MCF 10A (cell line): ENCODE data around the gene BCAS1. TPM values are rescaled to one million over a fixed set of nuclear protein-coding genes. Genes with fewer than 3 reads are reported as not detected.

Experiments used
- BruUV-seq: library from RNA; stranded (reverse); fragments of 400-500 nt; replicated peaks from 2 replicates; lab custom pipeline; 2021; lab: Mats Ljungman, UMichigan
- CTCF ChIA-PET: fragments of 300-600 bp; sonication (Branson Sonifier 250); formaldehyde crosslinking; extraction: SDS; loops from one replicate; lab custom pipeline; 2021; ENCODE audit warnings: antibody characterized with exemption, inconsistent platforms; lab: Yijun Ruan, JAX
- POLR2A ChIA-PET: fragments of 300-600, 350-650 bp; sonication (Branson Sonifier 250); formaldehyde crosslinking; extraction: SDS; loops from one replicate; lab custom pipeline; 2020; ENCODE audit warnings: antibody characterized with exemption, inconsistent platforms; lab: Yijun Ruan, JAX
- DNase-seq: peaks from one replicate; pipeline ENCODE4 v3.0.0-alpha.2; 2018; ENCODE audit not compliant: unreplicated experiment
- H3K27ac Mint-ChIP-seq: one replicate; pipeline ENCODE4 v1.8.0; 2022; ENCODE audit warnings: mild to moderate bottlenecking, low read depth, mixed read lengths; ENCODE audit not compliant: unreplicated experiment
- H3K27me3 Mint-ChIP-seq: one replicate; pipeline ENCODE4 v1.8.0; 2022; ENCODE audit warnings: mixed read lengths; ENCODE audit not compliant: insufficient read depth, unreplicated experiment
- H3K36me3 Mint-ChIP-seq: one replicate; pipeline ENCODE4 v1.8.0; 2022; ENCODE audit warnings: mild to moderate bottlenecking, moderate library complexity, mixed read lengths; ENCODE audit not compliant: insufficient read depth, unreplicated experiment
- H3K4me1 Mint-ChIP-seq: one replicate; pipeline ENCODE4 v1.8.0; 2022; ENCODE audit warnings: mixed read lengths; ENCODE audit not compliant: insufficient read depth, unreplicated experiment
- H3K4me3 Mint-ChIP-seq: one replicate; pipeline ENCODE4 v1.8.0; 2022; ENCODE audit warnings: mild to moderate bottlenecking, moderate library complexity, mixed read lengths; ENCODE audit not compliant: unreplicated experiment
- H3K9me3 Mint-ChIP-seq: one replicate; pipeline ENCODE4 v1.8.0; 2022; ENCODE audit warnings: mixed read lengths; ENCODE audit not compliant: unreplicated experiment
- CTCF ChIP-seq: fragments of 200-600 bp; IDR thresholded peaks from one replicate; pipeline ENCODE4 v1.8.0; 2022; ENCODE audit warnings: antibody characterized with exemption, mild to moderate bottlenecking; ENCODE audit not compliant: unreplicated experiment
- intact Hi-C: fragments of 100-400 bp; cut with micrococcal nuclease; formaldehyde crosslinking; loops from 2 replicates; pipeline ENCODE4 v1.14.1; 2022
- total RNA-seq: library from RNA; stranded (reverse); gene quantifications from 2 replicates; pipeline ENCODE4 v1.2.3, GENCODE V29; 2022

The BCAS1 gene
- total RNA-seq, 1 experiment from 2014 or later: not detected

- BruUV-seq: no TSS peak
- no peak overlapping the region for H3K27ac Mint-ChIP-seq
- intact Hi-C loops: loop anchor here (5.0 kb wide), 1 partner anchor 547 kb away; no protein-coding TSS in a partner anchor
- peaks cover 6% of the 10 kb centered on the region for H3K36me3 Mint-ChIP-seq
- peaks cover 5% of the 10 kb centered on the region for H3K4me1 Mint-ChIP-seq
- no peaks in the 10 kb centered on the region for H3K9me3 Mint-ChIP-seq
- no peaks in the 10 kb centered on the region for H3K27me3 Mint-ChIP-seq
- H3K4me3 Mint-ChIP-seq: no peak overlapping the region
- ChIA-PET POLR2A (interaction anchor here (0.9 to 1.6 kb wide), 4 partner anchors 33 to 109 kb away, joined by 3 to 8 read pairs (median 4); partner anchors contain the start of gene PFDN4), CTCF (interaction anchor here (0.5 to 24.1 kb wide), 9 partner anchors 6 to 532 kb away, joined by 3 to 1436 read pairs (median 4); partner anchors contain the start of gene PFDN4)
- no peak for TF ChIP-seq CTCF
- no peak for DNase-seq
Observed at GRCh38 chr20:54099894-54100293, 29.5 kb upstream of the BCAS1 start.

GRCh38 chr20:54098047-54098446, 27.7 kb upstream of the BCAS1 start:
- no peak for DNase-seq
- no TSS peak for BruUV-seq
- H3K4me1 Mint-ChIP-seq: no peaks in the 10 kb centered on the region
- H3K9me3 Mint-ChIP-seq: no peaks in the 10 kb centered on the region
- intact Hi-C loops: loop anchor here (5.0 kb wide), 1 partner anchor 549 kb away; no protein-coding TSS in a partner anchor
- CTCF ChIA-PET: interaction anchor here (0.6 to 24.1 kb wide), 22 partner anchors 6 to 1870 kb away, joined by 3 to 1436 read pairs (median 7); partner anchors contain the start of gene PFDN4
- H3K4me3 Mint-ChIP-seq: no peak overlapping the region
- no peaks in the 10 kb centered on the region for H3K27me3 Mint-ChIP-seq
- no peak for TF ChIP-seq CTCF
- POLR2A ChIA-PET: interaction anchor here (1.6 to 7.6 kb wide), 3 partner anchors 35 to 110 kb away, joined by 3 to 76 read pairs (median 12); partner anchors contain the start of gene PFDN4
- no peak overlapping the region for H3K27ac Mint-ChIP-seq
- peaks cover 6% of the 10 kb centered on the region for H3K36me3 Mint-ChIP-seq

GRCh38 chr20:54097236-54097529, 26.8 kb upstream of the BCAS1 start:
- intact Hi-C loops: loop anchor here (5.0 kb wide), 1 partner anchor 550 kb away; no protein-coding TSS in a partner anchor
- H3K9me3 Mint-ChIP-seq: no peaks in the 10 kb centered on the region
- POLR2A ChIA-PET: interaction anchor here (0.8 to 7.6 kb wide), 8 partner anchors 8 to 162 kb away, joined by 3 to 76 read pairs (median 5); partner anchors contain the start of gene PFDN4

More at GRCh38 chr20:54097236-54097529, 26.8 kb upstream of the BCAS1 start:
- BruUV-seq: no TSS peak
- peak overlapping the region; percentile 19 for H3K27ac Mint-ChIP-seq
- no peak overlapping the region for H3K4me3 Mint-ChIP-seq
- H3K27me3 Mint-ChIP-seq: no peaks in the 10 kb centered on the region
- no peak for TF ChIP-seq CTCF
- CTCF ChIA-PET: interaction anchor here (0.5 to 24.1 kb wide), 37 partner anchors 6 to 1122 kb away, joined by 3 to 1436 read pairs (median 6); partner anchors contain the start of gene PFDN4
- DNase-seq: no peak
- no peaks in the 10 kb centered on the region for H3K4me1 Mint-ChIP-seq
- peaks cover 6% of the 10 kb centered on the region for H3K36me3 Mint-ChIP-seq
